ENCODE measurements around the gene FAM114A2. TPM values are rescaled to one million over a fixed set of nuclear protein-coding genes. Genes with fewer than 3 reads are reported as not detected.

FAM114A2 gene
- total RNA-seq, 2 donors from 2014 or later: 18.0 to 19.7 TPM

GRCh38 chr5:154005648-154006047 is 33.1 kb downstream of the FAM114A2 start:
- peaks cover 8% of the 10 kb centered on the region for H3K36me3 ChIP-seq (ENCODE audit: control insufficient read depth, insufficient read depth, low read length)
- no peaks in the 10 kb centered on the region for H3K27me3 ChIP-seq (ENCODE audit: control insufficient read depth, insufficient read depth, low read length, poor library complexity, severe bottlenecking)
- no peak for DNase-seq
- Mint-ChIP-seq H3K27ac (no peak overlapping the region), H3K4me1 (no peaks in the 10 kb centered on the region), H3K9me3 (no peaks in the 10 kb centered on the region), H3K27me3 (ENCODE audit: insufficient read depth) (no peaks in the 10 kb centered on the region), H3K36me3 (ENCODE audit: low read depth) (no peaks in the 10 kb centered on the region), H3K4me3 (no peak overlapping the region)
- H3K9me3 ChIP-seq (ENCODE audit: control insufficient read depth, low read length): no peaks in the 10 kb centered on the region
- TF ChIP-seq CTCF (conservative IDR thresholded peaks at IDR 0.05): no peak
- H3K9ac ChIP-seq (ENCODE audit: extremely low read depth, low read length, poor library complexity, severe bottlenecking): no peak overlapping the region
- H3K4me3 ChIP-seq (ENCODE audit: low read length): no peak overlapping the region
- peaks cover 6% of the 10 kb centered on the region for H3K4me1 ChIP-seq (ENCODE audit: control insufficient read depth, insufficient read depth, low read length)
- H3K27ac ChIP-seq (ENCODE audit: low read depth, low read length): no peak overlapping the region
- 100% methylated on average over 1 of the region's 1 CpG for WGBS, 2 experiments (ENCODE audit: insufficient coverage in 1 of 2, insufficient read length in 1 of 2)

GRCh38 chr5:154002511-154003020 is 36.1 kb downstream of the FAM114A2 start:
- H3K36me3 Mint-ChIP-seq (ENCODE audit: low read depth): peaks cover 11% of the 10 kb centered on the region
- H3K4me3 Mint-ChIP-seq: no peak overlapping the region
- 83 to 84% methylated on average over 7 of the region's 7 CpGs for WGBS, 2 experiments (ENCODE audit: insufficient coverage in 1 of 2, insufficient read length in 1 of 2)
- no peak for TF ChIP-seq CTCF (conservative IDR thresholded peaks at IDR 0.05)
- H3K4me1 ChIP-seq (ENCODE audit: control insufficient read depth, insufficient read depth, low read length): peaks cover under 1% of the 10 kb centered on the region
- no peaks in the 10 kb centered on the region for H3K4me1 Mint-ChIP-seq
- H3K36me3 ChIP-seq (ENCODE audit: control insufficient read depth, insufficient read depth, low read length): peaks cover 14% of the 10 kb centered on the region
- H3K9me3 Mint-ChIP-seq: peaks cover 4% of the 10 kb centered on the region
- H3K27ac Mint-ChIP-seq: no peak overlapping the region
- no peak overlapping the region for H3K4me3 ChIP-seq (ENCODE audit: low read length)
- no peak for DNase-seq
- no peaks in the 10 kb centered on the region for H3K27me3 Mint-ChIP-seq (ENCODE audit: insufficient read depth)
- no peak overlapping the region for H3K27ac ChIP-seq (ENCODE audit: low read depth, low read length)
- peaks cover 14% of the 10 kb centered on the region for H3K9me3 ChIP-seq (ENCODE audit: control insufficient read depth, low read length)
- H3K9ac ChIP-seq (ENCODE audit: extremely low read depth, low read length, poor library complexity, severe bottlenecking): no peak overlapping the region
- no peaks in the 10 kb centered on the region for H3K27me3 ChIP-seq (ENCODE audit: control insufficient read depth, insufficient read depth, low read length, poor library complexity, severe bottlenecking)

- Mint-ChIP-seq H3K36me3 (ENCODE audit: low read depth) (peaks cover 11% of the 10 kb centered on the region), H3K4me3 (no peak overlapping the region), H3K27me3 (ENCODE audit: insufficient read depth) (no peaks in the 10 kb centered on the region), H3K9me3 (peaks cover 4% of the 10 kb centered on the region), H3K4me1 (no peaks in the 10 kb centered on the region), H3K27ac (no peak overlapping the region)
- Histone ChIP-seq H3K36me3 (ENCODE audit: control insufficient read depth, insufficient read depth, low read length) (peaks cover 14% of the 10 kb centered on the region), H3K27ac (ENCODE audit: low read depth, low read length) (no peak overlapping the region), H3K4me1 (ENCODE audit: control insufficient read depth, insufficient read depth, low read length) (no peaks in the 10 kb centered on the region), H3K9ac (ENCODE audit: extremely low read depth, low read length, poor library complexity, severe bottlenecking) (no peak overlapping the region), H3K9me3 (ENCODE audit: control insufficient read depth, low read length) (peaks cover 14% of the 10 kb centered on the region), H3K4me3 (ENCODE audit: low read length) (no peak overlapping the region), H3K27me3 (ENCODE audit: control insufficient read depth, insufficient read depth, low read length, poor library complexity, severe bottlenecking) (no peaks in the 10 kb centered on the region)
- 89 to 100% methylated on average over 2 to 4 of the region's 4 CpGs for WGBS, 2 experiments (ENCODE audit: insufficient coverage in 1 of 2, insufficient read length in 1 of 2)
- no peak for TF ChIP-seq CTCF (conservative IDR thresholded peaks at IDR 0.05)
- DNase-seq: no peak
Measured at GRCh38 chr5:154002093-154002492, 36.6 kb downstream of the FAM114A2 start.

All from endodermal cell (in vitro differentiated cells).